ENCODE data around the gene PDXK.

The PDXK gene

DNA sequence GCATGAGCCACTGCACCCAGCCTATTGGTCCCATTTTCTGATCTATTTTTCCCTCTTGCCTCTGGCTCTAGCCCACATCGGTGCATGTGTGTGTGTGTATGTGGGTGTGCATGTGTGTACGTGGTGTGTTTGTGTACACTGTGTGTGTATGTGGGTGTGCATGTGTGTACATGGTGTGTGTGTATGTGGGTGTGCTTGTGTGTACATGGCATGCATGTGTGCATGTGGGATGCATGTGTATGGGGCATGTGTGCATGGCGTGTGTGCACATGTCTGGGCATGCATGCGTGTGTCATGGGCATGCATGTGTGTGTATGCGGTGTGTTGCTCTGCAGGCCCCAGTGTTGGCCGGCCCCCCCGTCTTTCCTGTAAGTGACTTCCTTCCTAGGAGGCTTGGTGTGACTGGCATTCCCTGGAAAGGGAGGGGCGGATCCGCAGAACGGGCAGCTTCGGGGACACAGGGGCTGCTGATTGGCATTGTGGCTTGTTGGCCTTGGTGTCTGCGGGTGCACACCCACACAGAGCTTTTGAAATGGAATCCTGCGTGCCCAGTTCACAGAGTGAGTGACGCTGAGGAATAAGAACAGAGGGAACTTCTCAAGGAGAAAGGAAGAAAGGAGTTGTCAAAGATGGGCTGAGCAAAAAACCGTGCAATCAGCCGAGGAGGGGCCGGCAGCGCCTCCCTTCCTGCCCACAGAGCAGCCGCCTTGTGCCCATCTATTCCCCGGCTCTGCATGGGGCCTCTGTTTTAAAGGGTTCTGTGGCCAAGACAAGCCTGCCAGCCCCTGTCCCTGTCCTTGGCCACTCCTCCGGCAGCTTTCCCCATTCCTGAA is 8.0 kb downstream of the PDXK start:
- DNase-seq, result no peak

DNA sequence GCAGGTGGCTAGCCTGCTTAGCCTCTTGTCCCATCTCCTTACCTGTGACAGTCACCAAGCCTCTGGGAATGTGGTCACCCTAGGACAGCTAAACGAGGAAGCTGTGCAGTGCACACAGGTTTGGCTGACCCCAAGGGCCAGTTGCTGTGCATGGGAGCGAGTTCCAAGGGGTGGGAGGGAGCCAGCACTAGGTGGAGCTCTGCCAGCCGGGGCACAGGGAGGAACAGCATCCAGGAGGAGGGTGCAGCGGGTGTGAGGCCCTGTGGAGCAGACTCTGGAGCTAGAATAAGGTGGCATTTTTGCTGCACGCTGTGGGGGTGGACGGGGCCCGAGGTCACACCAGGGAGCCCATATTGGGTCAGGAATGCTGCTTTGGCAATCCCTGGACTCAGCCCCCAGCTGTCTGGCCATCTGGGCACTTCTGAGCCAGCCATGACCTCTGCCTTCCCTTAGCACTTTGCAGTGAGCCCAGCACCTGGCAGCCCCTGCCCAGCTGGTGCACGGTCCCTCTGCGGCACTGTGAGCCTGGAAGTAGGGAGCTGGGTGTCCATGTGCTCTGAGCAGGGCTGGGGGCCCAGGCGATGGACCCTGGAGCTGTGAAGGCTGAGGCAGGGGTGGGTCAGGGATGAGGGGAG is 8.7 kb downstream of the PDXK start:
- DNase-seq, result no peak

DNA sequence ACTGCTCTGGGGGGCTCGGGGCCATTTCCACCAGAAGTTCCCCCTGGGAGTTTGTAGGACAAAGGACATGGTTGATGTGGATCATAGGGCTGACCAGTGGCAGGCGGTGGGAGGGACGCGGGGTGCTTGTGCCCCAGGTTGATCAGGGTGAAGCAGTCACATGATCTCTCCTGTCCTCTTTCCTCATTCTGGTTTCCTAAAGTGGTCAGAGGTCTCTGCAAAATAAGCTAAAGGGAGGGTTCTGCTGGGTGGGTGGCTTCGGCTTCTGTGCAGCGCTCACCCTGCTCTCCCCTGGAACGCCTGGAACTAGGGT is 9.2 kb downstream of the PDXK start:
- DNase-seq, result no peak

DNA sequence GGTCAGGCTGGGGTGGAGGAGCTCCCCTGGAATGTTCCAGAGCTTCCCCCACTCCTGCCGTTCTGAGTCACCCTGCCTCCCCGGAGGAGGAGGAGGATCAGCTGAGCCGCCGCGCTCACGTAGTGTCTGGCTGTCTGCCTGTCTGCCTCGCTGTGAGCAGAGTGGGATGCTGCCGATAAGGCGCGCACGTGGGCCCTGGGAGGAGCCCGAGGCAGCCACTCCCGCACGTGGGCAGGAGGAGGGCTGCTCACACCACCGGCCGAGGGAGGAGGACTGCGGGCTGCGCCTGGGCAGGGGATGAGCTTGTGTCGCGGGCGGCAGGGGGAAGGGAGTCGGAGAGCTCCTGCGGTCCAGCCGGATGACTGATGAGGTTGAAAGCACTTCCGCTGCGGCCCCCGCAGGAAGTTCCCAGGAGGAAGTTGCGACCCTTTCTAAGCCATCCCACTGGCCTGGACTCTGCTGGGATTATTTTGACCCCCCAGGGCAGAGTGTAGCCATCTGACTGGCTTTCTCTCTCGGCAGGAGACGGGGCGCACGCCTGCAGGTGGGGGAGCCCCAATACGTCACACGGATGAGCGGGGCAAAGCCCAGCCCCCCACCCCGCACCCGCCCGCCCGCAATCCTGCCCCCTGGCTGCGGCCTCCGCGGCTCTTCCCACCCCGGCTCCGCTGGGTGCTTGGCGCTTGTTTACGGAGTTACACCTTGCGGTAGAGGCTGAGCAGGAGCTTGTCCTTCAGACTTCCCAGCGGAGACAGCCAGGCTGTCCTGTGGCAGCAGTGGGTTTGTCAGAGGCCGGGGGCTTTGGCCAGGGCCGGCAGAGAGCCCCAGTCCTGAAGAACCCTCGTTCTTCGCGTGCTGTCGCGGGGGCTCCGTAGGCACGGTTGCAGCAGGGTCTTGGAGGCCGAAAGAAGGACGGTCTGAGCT is 9.8 kb downstream of the PDXK start:
- no peak for DNase-seq

DNA sequence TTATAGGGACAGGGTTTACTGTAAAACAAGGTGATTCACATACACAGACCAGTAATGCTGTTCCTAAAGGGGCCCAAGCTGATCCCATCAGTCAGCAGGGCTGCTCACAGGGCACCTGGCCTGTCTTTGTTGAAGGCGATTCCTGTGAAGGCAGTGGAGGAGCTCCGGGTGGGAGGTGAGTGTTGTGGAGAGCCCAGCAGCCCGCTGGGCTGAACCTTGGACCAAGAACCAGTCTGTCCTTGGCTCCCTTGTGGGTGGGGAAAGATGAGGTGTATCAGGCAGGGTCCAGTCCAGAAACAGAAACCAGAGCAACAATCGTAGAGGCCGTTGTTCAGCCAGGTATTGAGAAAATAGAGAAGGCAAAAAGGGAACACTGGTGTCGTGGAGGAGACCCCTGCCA is 12.5 kb downstream of the PDXK start:
- DNase-seq, result no peak

DNA sequence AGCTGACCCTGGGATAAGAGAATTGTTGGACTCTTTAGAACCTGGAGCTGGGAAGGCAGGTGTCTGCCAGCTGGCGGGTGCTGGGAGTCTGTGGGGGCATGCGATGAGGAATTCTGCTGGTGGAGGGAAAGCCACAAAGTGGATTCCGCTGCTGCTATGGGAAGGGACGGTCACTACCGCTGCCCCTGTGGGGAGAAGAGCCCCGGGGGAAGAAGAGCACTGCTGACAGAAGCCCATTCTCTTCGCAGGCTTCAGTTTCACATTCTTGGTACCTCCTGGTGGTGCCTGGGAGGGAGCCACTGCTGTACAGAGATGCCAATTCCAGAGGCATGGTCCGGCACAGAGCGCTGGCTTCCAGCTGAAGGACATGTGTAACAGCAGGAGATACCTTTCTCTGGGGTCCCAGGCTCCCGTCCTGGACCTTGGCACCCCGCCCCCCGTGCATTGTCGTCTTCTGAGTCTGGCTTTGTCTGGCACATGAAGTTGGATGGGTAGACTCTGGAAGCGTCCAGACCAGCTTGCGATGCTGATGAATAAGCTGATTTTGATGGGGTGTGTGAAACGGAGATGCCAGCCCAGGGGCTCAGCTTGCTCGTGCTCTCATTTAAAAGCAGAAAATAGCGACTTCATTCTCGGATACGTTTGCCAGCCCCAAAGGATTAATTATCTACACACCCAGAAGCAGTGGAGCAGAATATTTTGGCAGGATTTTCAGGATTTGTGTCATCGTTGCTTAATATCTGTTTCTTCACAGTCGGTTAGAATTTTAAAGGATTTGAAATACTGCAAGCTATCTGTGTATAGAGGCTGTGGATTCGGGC is 13.2 kb downstream of the PDXK start:
- DNase-seq, result no peak

DNA sequence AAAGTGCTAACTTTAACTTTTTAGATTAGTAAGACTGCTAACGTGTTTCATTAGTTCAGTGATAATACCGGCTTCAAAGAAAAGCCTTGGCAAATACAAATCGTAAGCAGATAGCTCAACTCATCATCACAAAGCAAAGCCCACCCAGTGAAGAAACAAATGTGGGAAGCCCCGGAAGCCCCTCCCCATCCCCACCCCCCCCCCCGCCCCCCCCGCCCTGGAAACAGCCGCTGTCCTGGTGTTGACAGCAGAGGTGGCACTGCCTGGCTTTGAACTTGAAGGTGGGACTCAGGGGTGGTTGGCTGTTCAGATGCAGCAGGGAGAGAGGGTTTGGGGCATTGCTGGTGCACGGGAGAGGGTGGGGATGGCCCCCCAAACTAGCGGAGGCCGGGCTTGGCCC is 14.1 kb downstream of the PDXK start:
- no peak for DNase-seq

DNA sequence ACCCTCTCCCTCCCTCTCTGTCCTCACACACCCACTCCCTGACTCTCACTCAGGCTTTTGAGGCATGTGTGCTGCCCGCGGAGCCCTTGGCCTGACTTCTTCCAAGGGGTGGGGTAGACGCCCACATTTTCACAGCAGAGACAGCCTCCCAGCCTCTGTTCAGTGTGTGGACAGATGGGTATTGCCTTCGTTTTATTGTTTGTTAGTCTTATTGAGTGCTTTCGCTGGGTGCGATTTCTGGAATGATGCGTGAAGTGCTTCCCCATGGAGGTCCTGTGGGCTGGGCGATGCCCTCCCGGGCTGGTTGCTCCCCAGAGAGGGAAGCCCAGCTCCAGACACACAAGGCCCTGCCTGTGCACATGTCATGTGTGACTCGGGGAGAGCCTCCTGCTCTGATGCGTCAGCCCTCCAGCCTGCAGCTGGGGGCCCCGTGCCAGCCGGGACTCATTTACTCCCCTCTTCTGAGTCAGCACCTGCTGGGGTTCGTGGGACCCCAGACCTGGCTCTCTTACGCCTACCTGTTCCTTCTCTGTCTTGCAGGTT is 14.7 kb downstream of the PDXK start:
- no peak for DNase-seq

DNA sequence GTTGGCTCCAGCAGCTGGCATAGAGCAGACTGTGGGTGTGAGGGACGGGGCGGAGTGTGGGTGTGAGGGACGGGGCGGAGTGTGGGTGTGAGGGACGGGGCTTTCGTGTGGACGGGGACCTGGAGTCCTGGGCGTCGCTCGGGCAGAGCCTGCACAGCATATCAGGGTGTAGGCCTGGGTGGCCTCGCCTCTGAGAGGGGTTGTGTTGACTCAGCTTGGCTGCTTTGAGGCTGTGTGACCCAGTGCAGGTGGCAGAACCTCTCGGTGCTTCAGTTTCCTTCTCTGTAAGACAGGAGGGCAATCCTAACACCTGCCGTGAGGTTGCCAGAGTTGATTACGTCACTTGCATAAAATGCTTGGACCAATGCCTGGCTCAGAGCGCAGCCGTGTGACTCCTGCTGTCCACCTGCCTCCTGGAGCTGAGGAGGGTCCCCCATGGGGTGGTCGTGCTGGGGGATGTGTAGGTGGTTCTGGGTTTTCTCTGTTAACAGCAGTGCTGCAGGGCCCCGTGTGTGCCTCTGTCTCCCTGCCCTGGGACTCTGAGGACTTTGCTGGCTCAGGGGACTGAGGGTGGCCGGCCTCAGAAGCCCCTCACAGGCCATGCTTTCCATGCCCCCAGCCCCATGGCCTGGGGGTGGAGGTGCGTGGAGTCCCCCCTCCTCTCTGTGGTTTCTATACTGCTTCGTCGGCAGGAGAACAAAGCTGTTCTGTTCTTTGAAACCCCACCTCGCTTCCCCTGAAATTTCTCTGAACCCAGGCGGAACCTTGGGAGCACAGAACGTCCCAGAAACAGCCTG is 15.4 kb downstream of the PDXK start:
- DNase-seq, result no peak

DNA sequence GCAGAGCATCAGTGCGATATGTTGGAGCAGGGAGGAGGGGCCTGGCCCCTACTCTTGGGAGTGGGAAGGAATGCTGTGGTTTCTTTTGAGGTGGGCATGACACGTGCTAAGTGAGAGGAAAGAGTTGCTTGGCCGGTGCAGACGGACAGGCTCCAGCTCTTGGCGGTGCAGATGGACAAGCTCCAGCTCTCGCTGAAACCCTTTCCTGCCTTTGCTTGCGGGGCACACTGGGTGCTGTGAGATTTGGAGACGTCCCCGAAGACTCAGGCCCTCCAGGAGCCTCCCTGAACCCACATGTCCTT is 15.9 kb downstream of the PDXK start:
- DNase-seq, result no peak

DNA sequence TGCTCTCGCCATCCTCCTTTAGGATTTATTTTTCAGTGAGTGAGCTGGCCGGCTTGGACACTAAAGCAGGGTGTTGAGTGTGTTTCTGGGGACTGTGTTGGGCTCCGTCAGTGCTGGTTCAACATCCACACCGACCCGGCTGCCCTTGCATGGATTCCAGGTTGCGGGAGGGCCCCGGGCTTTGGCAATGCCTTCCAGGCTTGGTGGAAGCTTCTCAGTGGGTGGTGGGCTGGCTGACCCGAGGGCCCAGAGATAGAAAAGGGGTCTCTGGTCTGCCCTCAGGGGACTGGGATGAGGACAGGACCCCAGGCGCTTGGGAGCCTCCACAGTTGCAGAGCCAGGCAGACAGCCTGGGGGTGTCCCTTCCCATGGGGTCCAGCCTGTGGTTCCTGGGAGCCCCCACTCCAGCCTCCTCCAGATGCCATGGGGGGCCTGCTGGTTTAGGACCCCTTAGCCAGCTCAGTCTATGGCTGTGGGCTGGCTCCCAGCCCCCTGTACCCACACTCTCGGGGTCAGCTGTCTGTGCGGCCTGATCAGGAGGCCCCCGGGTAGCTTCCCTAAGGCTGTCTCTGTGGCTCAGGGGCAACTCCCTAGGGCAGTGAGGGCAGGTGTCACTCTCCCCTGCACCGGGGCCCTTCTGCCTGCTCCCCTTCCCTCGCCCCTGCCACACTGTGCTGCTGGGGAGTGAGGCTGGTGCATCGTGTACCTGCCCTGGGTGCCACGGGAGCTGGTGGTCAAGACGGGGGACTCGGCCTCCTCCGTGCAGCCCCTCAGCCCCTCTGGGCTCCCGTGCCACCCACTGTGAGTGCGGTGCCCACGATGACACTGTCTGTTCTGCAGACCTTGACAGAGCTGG is 16.5 kb downstream of the PDXK start:
- DNase-seq, result no peak

DNA sequence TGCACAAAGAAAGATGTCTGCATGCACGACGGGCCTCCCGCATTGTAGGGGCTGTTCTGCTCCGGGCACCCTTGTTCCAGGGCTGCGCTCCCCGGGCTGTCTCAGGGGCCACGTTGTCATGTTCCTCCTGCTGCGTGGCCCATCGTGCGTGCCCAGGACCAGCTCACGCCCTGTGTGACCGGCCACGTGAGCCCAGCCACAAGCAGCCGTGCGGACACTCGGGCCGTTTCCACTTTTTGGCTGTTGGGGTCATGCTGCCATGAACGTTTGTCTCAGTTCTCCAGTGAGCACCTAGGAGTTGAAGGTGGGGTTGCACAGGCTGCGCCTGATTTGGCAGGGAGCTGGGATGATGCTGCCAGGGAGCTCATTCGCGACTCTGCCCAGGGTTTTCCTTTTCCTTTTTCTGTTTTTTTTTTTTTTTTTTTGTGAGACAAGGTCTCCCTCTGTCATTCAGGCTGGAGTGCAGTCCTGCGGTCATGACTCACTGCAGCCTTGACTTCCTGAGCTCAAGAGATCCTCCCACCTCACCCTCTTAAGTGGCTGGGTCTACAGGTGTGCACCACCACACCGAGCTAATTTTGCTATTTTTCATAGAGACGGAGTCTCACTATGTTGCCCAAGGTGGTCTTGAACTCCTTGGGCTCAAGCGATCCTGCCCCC is 17.4 kb downstream of the PDXK start:
- DNase-seq, result no peak

DNA sequence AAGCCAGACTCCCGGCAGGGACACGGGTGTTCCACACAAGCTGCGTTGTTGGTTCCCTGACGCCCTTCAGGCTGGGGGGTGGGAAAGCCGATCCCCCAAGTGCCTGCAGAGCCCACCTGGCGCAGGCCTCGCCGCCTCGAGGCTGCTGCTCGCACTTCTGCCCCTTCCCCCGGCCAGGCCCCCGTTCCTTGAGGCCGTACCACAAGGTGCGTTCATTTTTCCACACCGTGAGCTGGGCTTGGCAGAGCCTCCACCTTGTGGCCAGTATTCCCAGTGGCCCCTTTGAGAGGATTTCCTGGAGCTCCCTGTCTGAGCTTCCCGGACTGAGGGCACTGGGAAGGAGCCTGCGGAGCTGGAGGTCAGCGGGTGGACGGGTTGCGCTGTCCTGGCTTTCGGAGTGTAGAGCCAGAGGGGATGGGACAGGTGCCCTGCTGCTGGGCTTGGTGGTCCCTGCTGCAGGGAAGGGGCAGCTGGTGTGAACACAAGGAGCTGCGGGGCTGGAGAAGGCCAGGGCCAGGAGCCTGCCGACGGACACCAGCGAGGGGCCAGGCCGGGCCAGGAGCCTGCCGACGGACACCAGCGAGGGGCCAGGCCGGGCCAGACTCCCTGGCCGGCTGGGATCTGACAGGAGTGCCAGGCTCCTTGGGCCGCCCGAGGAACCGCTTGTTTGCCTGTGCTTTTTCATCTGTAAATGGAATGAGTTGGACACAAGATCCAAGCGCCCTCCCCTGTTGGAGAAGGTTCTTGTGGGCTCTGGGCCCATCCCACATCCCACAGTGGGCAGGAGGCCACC is 18.4 kb downstream of the PDXK start:
- no peak for DNase-seq

DNA sequence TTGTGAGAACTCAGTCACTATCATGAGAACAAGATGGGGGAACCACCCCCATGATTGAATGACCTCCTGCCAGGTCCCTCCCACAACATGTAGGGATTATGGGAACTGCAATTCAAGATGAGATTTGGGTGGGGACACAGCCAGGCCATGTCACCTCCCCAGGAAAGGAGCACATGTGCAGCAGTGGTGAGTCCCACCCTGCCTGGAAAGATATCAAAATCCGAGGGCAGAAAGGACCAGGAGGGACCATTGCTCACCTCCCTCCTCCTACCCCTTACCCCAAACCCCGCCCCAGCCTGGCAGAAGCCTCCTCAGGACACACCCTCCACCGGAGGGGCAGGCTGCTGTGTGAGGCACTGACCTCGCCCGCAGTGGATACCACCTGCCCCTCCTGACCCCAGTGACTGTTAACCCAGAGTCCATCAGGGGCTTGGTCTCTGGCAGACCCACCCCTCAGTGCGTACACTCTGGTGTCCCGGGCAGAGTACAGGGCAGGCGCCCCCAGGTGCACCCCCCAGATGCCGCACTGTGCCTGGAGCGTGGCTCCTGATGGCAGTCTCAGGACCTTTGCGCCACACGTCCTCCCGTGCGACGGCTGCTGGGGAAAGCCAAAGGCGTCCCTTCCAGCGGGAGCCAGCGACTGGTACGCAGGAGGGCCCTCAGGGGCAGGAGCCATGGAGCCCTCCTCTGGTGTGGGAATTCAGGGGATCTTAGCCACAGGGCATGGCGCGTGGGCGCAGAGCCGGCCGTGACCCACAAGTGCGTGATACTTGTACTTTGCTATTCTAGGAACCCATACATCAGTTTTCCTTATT is 20.9 kb downstream of the PDXK start:
- no peak for DNase-seq

DNA sequence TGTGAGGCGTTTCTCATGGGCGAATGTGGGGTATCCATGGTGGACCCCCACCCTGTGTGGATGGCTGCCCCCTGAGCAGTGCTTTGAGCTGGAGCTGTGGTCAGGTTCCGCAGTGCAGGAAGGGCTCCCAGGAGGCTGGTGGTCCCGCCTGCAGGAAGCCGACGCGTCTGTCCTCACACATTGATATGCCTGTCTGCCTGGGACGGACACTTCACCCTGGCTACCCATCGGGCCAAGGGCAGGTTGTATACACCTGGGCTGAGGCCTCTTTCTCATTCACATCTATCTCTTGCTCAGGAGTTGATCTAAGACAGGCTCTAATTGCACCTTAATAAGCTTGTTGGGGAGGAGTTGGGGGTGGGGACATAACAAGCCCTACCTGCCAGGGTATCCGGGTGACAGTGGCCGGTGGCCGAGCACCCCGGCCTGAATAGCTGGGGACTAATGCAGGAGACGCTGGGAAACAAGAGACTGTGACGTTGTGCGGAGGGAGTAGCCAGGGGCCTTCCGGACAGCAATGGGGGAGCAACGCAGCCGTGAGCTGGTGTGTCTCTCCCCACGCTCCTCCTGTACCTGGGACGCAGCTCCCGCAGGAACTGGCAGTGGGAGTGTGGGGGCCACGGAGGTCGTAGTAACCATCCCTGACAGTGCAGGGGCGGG is 21.7 kb downstream of the PDXK start:
- no peak for DNase-seq

DNA sequence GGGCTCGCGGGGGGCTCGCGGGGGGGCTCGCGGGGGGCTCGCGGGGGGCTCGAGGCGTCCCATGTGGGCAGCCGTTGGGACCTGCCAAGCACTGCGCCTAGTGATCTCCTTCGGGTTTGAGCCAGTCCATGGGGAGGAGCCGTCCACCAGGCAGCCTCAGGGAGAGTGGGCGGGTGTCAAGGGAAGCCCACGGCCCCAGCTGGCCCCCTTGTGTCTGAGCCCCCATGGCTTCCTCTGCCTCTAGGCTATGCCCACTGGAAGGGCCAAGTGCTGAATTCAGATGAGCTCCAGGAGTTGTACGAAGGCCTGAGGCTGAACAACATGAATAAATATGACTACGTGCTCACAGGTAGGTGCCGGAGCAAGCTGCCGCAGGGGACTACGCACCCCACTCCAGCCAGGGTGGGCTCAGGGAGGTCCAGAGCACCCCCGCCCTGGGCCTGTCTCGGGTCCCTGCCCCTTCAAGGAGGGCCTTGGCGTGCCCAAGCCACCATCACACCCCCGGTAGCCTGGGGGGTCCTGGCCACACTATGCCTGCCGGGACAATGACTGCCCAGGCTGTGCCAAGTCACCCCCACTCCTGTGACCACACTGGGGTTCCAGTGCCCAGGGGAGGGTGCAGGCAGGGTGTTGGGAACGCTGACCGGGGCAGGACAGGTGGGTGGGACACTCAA is 22.6 kb downstream of the PDXK start:
- DNase-seq, result no peak

DNA sequence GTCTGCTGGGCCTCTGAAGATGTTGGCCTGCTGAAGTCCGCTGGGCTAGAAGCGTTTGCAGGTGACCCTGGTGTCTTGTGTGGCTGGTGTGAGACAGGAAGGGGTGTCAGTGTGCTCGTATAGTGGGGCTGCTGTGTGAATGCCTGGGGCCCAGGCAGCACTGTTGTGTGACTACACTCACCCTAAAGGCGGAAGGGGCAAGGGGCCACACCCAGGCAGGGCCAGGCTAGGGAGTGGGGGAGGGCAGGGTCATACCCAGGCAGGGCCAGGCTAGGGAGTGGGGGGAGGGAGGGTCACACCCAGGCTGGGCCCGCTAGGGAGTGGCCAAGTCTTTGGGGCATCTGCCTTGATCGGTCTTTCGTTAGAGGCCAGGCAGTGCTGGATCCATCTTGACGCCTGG is 25.0 kb downstream of the PDXK start:
- no peak for DNase-seq

DNA sequence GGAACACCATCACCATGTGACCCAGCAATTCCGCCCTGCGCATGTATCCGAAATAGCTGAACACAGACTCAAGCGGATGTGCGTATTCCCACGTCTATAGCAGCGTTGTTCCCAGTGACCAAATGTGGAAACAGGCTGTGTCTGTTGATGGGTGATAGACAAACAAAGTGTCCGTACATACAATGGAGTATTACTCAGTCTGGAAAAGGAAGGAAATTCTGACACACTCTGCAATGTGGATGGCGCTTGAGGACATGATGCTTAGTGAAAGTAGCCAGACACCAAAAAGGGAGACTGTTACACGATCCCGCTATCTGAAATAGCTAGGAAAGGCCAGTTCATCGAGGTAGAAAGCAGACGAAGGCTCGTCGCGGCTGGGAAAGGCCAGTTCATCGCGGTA is 25.8 kb downstream of the PDXK start:
- no peak for DNase-seq

Measured in NCI-H187 treated with DMSO at 0.1 percent for 48 hours (cell line).